Osteocyte (in vitro differentiated cells): Measurements from ENCODE around the gene TNRC6A. TPM values are rescaled to one million over a fixed set of nuclear protein-coding genes. Genes with fewer than 3 reads are reported as not detected.

Experiments used
- DNase-seq: peaks from one replicate; pipeline ENCODE4 v3.0.0; 2021; ENCODE audit warnings: mixed read lengths; ENCODE audit not compliant: unreplicated experiment; ENCODE audit errors: extremely low spot score
- H3K27ac Mint-ChIP-seq: one replicate; pipeline ENCODE4 v1.8.0; 2021; ENCODE audit warnings: mild to moderate bottlenecking, mixed read lengths; ENCODE audit not compliant: unreplicated experiment
- H3K27me3 Mint-ChIP-seq: one replicate; pipeline ENCODE4 v1.8.0; 2021; ENCODE audit warnings: mixed read lengths; ENCODE audit not compliant: unreplicated experiment
- H3K36me3 Mint-ChIP-seq: one replicate; pipeline ENCODE4 v1.8.0; 2021; ENCODE audit warnings: mixed read lengths; ENCODE audit not compliant: unreplicated experiment
- H3K4me1 Mint-ChIP-seq: one replicate; pipeline ENCODE4 v1.8.0; 2021; ENCODE audit warnings: mixed read lengths; ENCODE audit not compliant: unreplicated experiment
- H3K4me3 Mint-ChIP-seq: one replicate; pipeline ENCODE4 v1.8.0; 2021; ENCODE audit warnings: mild to moderate bottlenecking, moderate library complexity, mixed read lengths; ENCODE audit not compliant: unreplicated experiment
- H3K9me3 Mint-ChIP-seq: one replicate; pipeline ENCODE4 v1.8.0; 2021; ENCODE audit warnings: mixed read lengths; ENCODE audit not compliant: unreplicated experiment
- CTCF ChIP-seq: fragments of 200-600 bp; sonication (generic); IDR thresholded peaks from 2 replicates; pipeline ENCODE4 v1.5.0; 2021; ENCODE audit warnings: antibody characterized with exemption, mild to moderate bottlenecking, moderate library complexity
- total RNA-seq: library from RNA; stranded (reverse); gene quantifications from 2 replicates; pipeline ENCODE4 v1.2.1, GENCODE V29; 2021

The TNRC6A gene
- total RNA-seq, 1 donor from 2014 or later: 68.0 TPM

- no peak for DNase-seq
- no peak for TF ChIP-seq CTCF
- Mint-ChIP-seq H3K9me3 (no peaks in the 10 kb centered on the region), H3K27me3 (no peaks in the 10 kb centered on the region), H3K36me3 (peaks cover 28% of the 10 kb centered on the region), H3K27ac (no peak overlapping the region), H3K4me1 (peaks cover 21% of the 10 kb centered on the region), H3K4me3 (no peak overlapping the region)
These were observed 36.6 kb downstream of the TNRC6A start for GRCh38 chr16:24766057-24766456.

GRCh38 chr16:24769806-24770205 lies 40.4 kb downstream of the TNRC6A start:
- Mint-ChIP-seq H3K4me3 (no peak overlapping the region), H3K4me1 (peaks cover 24% of the 10 kb centered on the region), H3K36me3 (peaks cover 30% of the 10 kb centered on the region), H3K9me3 (peaks cover 5% of the 10 kb centered on the region), H3K27ac (peak overlapping the region; percentile 63), H3K27me3 (no peaks in the 10 kb centered on the region)
- TF ChIP-seq CTCF: no peak
- DNase-seq: no peak

- H3K4me1 Mint-ChIP-seq: peaks cover 24% of the 10 kb centered on the region
- peak overlapping the region; percentile 41 for H3K27ac Mint-ChIP-seq
- peaks cover 5% of the 10 kb centered on the region for H3K9me3 Mint-ChIP-seq
- no peak for TF ChIP-seq CTCF
- H3K4me3 Mint-ChIP-seq: no peak overlapping the region
- no peaks in the 10 kb centered on the region for H3K27me3 Mint-ChIP-seq
- H3K36me3 Mint-ChIP-seq: peaks cover 33% of the 10 kb centered on the region
- no peak for DNase-seq
These were observed 41.8 kb downstream of the TNRC6A start for GRCh38 chr16:24771132-24771778.

- peak overlapping the region; percentile 41 for H3K27ac Mint-ChIP-seq
- TF ChIP-seq CTCF: no peak
- peaks cover 39% of the 10 kb centered on the region for H3K36me3 Mint-ChIP-seq
- peaks cover 5% of the 10 kb centered on the region for H3K9me3 Mint-ChIP-seq
- DNase-seq: no peak
- no peak overlapping the region for H3K4me3 Mint-ChIP-seq
- H3K27me3 Mint-ChIP-seq: no peaks in the 10 kb centered on the region
- H3K4me1 Mint-ChIP-seq: peaks cover 24% of the 10 kb centered on the region
These were observed 42.3 kb downstream of the TNRC6A start for GRCh38 chr16:24771779-24772157.

DNA sequence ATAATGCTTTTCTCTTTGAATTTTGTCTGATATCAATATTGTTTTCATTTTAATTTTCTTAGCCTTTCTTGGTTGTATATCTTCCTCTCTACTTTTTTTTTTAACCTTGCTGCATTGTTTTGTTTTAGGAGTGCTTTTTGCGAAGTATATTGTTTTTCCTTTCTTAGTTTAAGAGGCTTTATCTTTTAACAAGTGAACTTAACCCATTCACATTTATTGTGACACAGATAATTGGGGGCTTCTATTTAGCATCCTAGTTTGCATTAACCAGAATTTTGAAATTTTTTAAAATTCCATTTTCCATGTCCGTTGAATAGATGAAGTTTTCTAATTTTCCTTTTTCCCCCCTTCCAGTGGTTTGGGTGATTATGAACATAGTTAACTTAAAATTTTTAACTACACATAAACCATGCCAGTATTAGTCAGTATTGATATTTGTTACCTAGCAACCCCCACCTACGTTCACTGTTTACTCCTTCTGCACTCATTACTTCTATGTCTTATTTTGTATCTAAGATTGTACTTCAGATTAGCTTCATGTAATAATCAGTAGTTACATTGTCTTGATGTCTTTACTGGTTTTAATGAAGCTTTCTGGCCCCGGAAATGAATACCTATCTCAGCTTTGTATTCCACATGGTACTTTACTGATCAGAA lies 44.4 kb downstream of the TNRC6A start:
- Mint-ChIP-seq H3K36me3 (peaks cover 43% of the 10 kb centered on the region), H3K9me3 (peaks cover 5% of the 10 kb centered on the region), H3K4me3 (no peak overlapping the region), H3K4me1 (peaks cover 22% of the 10 kb centered on the region), H3K27ac (no peak overlapping the region), H3K27me3 (no peaks in the 10 kb centered on the region)
- DNase-seq: no peak
- no peak for TF ChIP-seq CTCF
